CD4-positive, alpha-beta T cell treated with Interleukin-2 at 100 ng/mL for 4 hours (primary cell): Measurements from ENCODE around the gene NMRK2.
"Not testable (repeated sequence)": the region's sequence is repeated elsewhere in the genome, so short reads cannot be mapped to it uniquely, and the experiment has no call there.

Experiments
- DNase-seq: peaks from one replicate; pipeline ENCODE4 v3.0.0-alpha.2; 2020; ENCODE audit warnings: low spot score

NMRK2 gene

GRCh38 chr19:3964256-3965194 is 31.7 kb downstream of the NMRK2 start:
- DNase-seq, result no peak

GRCh38 chr19:3966051-3967017 is 33.5 kb downstream of the NMRK2 start:
- DNase-seq, result no peak

- DNase-seq, result not testable (repeated sequence)
These were observed 35.1 kb downstream of the NMRK2 start for GRCh38 chr19:3967983-3968382.

- no peak for DNase-seq
These were observed 35.9 kb downstream of the NMRK2 start for GRCh38 chr19:3968556-3969434.

- DNase-seq, result no peak
These were observed 36.8 kb downstream of the NMRK2 start for GRCh38 chr19:3969435-3970312.

- DNase-seq, result no peak
These were observed 37.5 kb downstream of the NMRK2 start for GRCh38 chr19:3970313-3970807.

- DNase-seq, result peak; percentile 92
These were observed 38.1 kb downstream of the NMRK2 start, which contains the start of gene DAPK3 for GRCh38 chr19:3970808-3971598. Gene DAPK3, minus strand, starts transcription at chr19:3971099. Its CDS starts 1,364 bp downstream, at chr19:3969735.

- no peak for DNase-seq
These were observed 42.3 kb downstream of the NMRK2 start for GRCh38 chr19:3975144-3975543.

- no peak for DNase-seq
These were observed 42.8 kb downstream of the NMRK2 start for GRCh38 chr19:3975637-3976087.

- no peak for DNase-seq
These were observed 43.8 kb downstream of the NMRK2 start for GRCh38 chr19:3976495-3977241.

GRCh38 chr19:3977242-3978143 is 44.6 kb downstream of the NMRK2 start:
- no peak for DNase-seq

GRCh38 chr19:3978145-3978544 is 45.3 kb downstream of the NMRK2 start:
- no peak for DNase-seq

- DNase-seq, result no peak
These were observed 46.4 kb downstream of the NMRK2 start for GRCh38 chr19:3979289-3979673.

- no peak for DNase-seq
These were observed 46.9 kb downstream of the NMRK2 start for GRCh38 chr19:3979674-3980352.

GRCh38 chr19:3980353-3981251 is 47.7 kb downstream of the NMRK2 start:
- DNase-seq, result no peak

GRCh38 chr19:3981373-3981735 is 48.5 kb downstream of the NMRK2 start:
- no peak for DNase-seq
